Activated T-helper 2 cell treated with anti-CD3 and anti-CD28 coated beads, Interferon-gamma antibody, Interleukin-2, Interleukin-4, amounts not matched to agents 10 μg/mL and 5 μg/mL and 100 μg/mL, durations not matched to agents 14 hours and 24 hours and 36 hours (primary cell): ENCODE measurements around the gene MAML3. TPM values are rescaled to one million over a fixed set of nuclear protein-coding genes. Genes with fewer than 3 reads are reported as not detected.

Source experiments
- DNase-seq: peaks from one replicate; pipeline ENCODE4 v3.0.0; 2021; ENCODE audit warnings: low spot score
- H3K27ac Mint-ChIP-seq: one replicate; pipeline ENCODE4 v1.8.0; 2021; ENCODE audit warnings: mixed read lengths
- H3K27me3 Mint-ChIP-seq: one replicate; pipeline ENCODE4 v1.8.0; 2021; ENCODE audit warnings: low read depth, mixed read lengths
- H3K36me3 Mint-ChIP-seq: one replicate; pipeline ENCODE4 v1.8.0; 2021; ENCODE audit warnings: low read depth, mixed read lengths
- H3K4me1 Mint-ChIP-seq: one replicate; pipeline ENCODE4 v1.8.0; 2021; ENCODE audit warnings: low read depth, mixed read lengths
- H3K4me3 Mint-ChIP-seq: one replicate; pipeline ENCODE4 v1.8.0; 2021; ENCODE audit warnings: low read depth, mild to moderate bottlenecking, moderate library complexity, mixed read lengths
- H3K9me3 Mint-ChIP-seq: one replicate; pipeline ENCODE4 v1.8.0; 2021; ENCODE audit warnings: mixed read lengths
- intact Hi-C: fragments of 100-400 bp; cut with micrococcal nuclease; formaldehyde crosslinking; loops from one replicate; pipeline ENCODE4 v1.15.1; 2023
- total RNA-seq: library from RNA; stranded (reverse); gene quantifications from 2 replicates; pipeline ENCODE4 v1.2.3, GENCODE V29; 2022

MAML3 gene
- total RNA-seq, 1 donor from 2014 or later = 3.3 TPM

GRCh38 chr4:139865537-139865936, 288.4 kb downstream of the MAML3 start:
- Mint-ChIP-seq H3K36me3 (no peaks in the 10 kb centered on the region), H3K27me3 (peaks cover 23% of the 10 kb centered on the region), H3K4me3 (no peak overlapping the region), H3K4me1 (peaks cover under 1% of the 10 kb centered on the region), H3K9me3 (no peaks in the 10 kb centered on the region), H3K27ac (no peak overlapping the region)
- intact Hi-C loops = no loop called here
- no peak for DNase-seq

- no peaks in the 10 kb centered on the region for H3K36me3 Mint-ChIP-seq
- peaks cover 13% of the 10 kb centered on the region for H3K4me1 Mint-ChIP-seq
- H3K27ac Mint-ChIP-seq = no peak overlapping the region
- intact Hi-C loops = no loop called here
- DNase-seq = no peak
- no peak overlapping the region for H3K4me3 Mint-ChIP-seq
- no peaks in the 10 kb centered on the region for H3K9me3 Mint-ChIP-seq
- peaks cover 20% of the 10 kb centered on the region for H3K27me3 Mint-ChIP-seq
These were observed 290.5 kb downstream of the MAML3 start for GRCh38 chr4:139863531-139863930.

- H3K27me3 Mint-ChIP-seq = peaks cover 20% of the 10 kb centered on the region
- no peak for DNase-seq
- no peaks in the 10 kb centered on the region for H3K36me3 Mint-ChIP-seq
- no peak overlapping the region for H3K4me3 Mint-ChIP-seq
- H3K27ac Mint-ChIP-seq = no peak overlapping the region
- no peaks in the 10 kb centered on the region for H3K9me3 Mint-ChIP-seq
- H3K4me1 Mint-ChIP-seq = peaks cover 33% of the 10 kb centered on the region
- intact Hi-C loops = no loop called here
These were observed 292.5 kb downstream of the MAML3 start for GRCh38 chr4:139861471-139861870.

GRCh38 chr4:139860435-139861024, 293.5 kb downstream of the MAML3 start:
- Mint-ChIP-seq H3K4me3 (no peak overlapping the region), H3K9me3 (no peaks in the 10 kb centered on the region), H3K36me3 (no peaks in the 10 kb centered on the region), H3K27me3 (peaks cover 23% of the 10 kb centered on the region), H3K4me1 (peaks cover 41% of the 10 kb centered on the region), H3K27ac (no peak overlapping the region)
- intact Hi-C loops = no loop called here
- DNase-seq = no peak

GRCh38 chr4:139859876-139860275, 294.1 kb downstream of the MAML3 start:
- DNase-seq = no peak
- Mint-ChIP-seq H3K4me3 (no peak overlapping the region), H3K9me3 (no peaks in the 10 kb centered on the region), H3K4me1 (peaks cover 41% of the 10 kb centered on the region), H3K36me3 (no peaks in the 10 kb centered on the region), H3K27me3 (peaks cover 22% of the 10 kb centered on the region), H3K27ac (no peak overlapping the region)
- intact Hi-C loops = loop anchor here (1.0 to 5.0 kb wide), 8 partner anchors 90 to 407 kb away; no protein-coding TSS in a partner anchor

GRCh38 chr4:139858436-139859205, 295.4 kb downstream of the MAML3 start:
- no peak for DNase-seq
- Mint-ChIP-seq H3K27ac (peak overlapping the region; percentile 61), H3K27me3 (peaks cover 26% of the 10 kb centered on the region), H3K4me1 (peaks cover 41% of the 10 kb centered on the region), H3K4me3 (no peak overlapping the region), H3K9me3 (no peaks in the 10 kb centered on the region), H3K36me3 (no peaks in the 10 kb centered on the region)
- intact Hi-C loops = loop anchor here (1.0 to 5.0 kb wide), 8 partner anchors 92 to 408 kb away; no protein-coding TSS in a partner anchor

GRCh38 chr4:139857977-139858376, 296.0 kb downstream of the MAML3 start:
- intact Hi-C loops = loop anchor here (2.0 to 5.0 kb wide), 6 partner anchors 201 to 409 kb away; no protein-coding TSS in a partner anchor
- H3K9me3 Mint-ChIP-seq = no peaks in the 10 kb centered on the region
- DNase-seq = no peak
- H3K27me3 Mint-ChIP-seq = peaks cover 28% of the 10 kb centered on the region
- H3K4me1 Mint-ChIP-seq = peaks cover 41% of the 10 kb centered on the region
- no peak overlapping the region for H3K4me3 Mint-ChIP-seq
- H3K27ac Mint-ChIP-seq = no peak overlapping the region
- no peaks in the 10 kb centered on the region for H3K36me3 Mint-ChIP-seq

GRCh38 chr4:139857021-139857420, 297.0 kb downstream of the MAML3 start:
- Mint-ChIP-seq H3K36me3 (no peaks in the 10 kb centered on the region), H3K27me3 (peaks cover 29% of the 10 kb centered on the region), H3K27ac (no peak overlapping the region), H3K4me1 (peaks cover 42% of the 10 kb centered on the region), H3K4me3 (no peak overlapping the region), H3K9me3 (no peaks in the 10 kb centered on the region)
- intact Hi-C loops = loop anchor here (5.0 kb wide), 2 partner anchors 215 to 375 kb away; no protein-coding TSS in a partner anchor
- peak; percentile 14 for DNase-seq

- Mint-ChIP-seq H3K27ac (no peak overlapping the region), H3K4me1 (peaks cover 39% of the 10 kb centered on the region), H3K9me3 (no peaks in the 10 kb centered on the region), H3K27me3 (peaks cover 37% of the 10 kb centered on the region), H3K36me3 (no peaks in the 10 kb centered on the region), H3K4me3 (no peak overlapping the region)
- DNase-seq = no peak
- intact Hi-C loops = loop anchor here (5.0 kb wide), 2 partner anchors 217 to 377 kb away; no protein-coding TSS in a partner anchor
These were observed 299.1 kb downstream of the MAML3 start for GRCh38 chr4:139854668-139855403.

- H3K27ac Mint-ChIP-seq = no peak overlapping the region
- no peak overlapping the region for H3K4me3 Mint-ChIP-seq
- intact Hi-C loops = no loop called here
- DNase-seq = no peak
- H3K36me3 Mint-ChIP-seq = no peaks in the 10 kb centered on the region
- peaks cover 27% of the 10 kb centered on the region for H3K4me1 Mint-ChIP-seq
- H3K9me3 Mint-ChIP-seq = no peaks in the 10 kb centered on the region
- peaks cover 43% of the 10 kb centered on the region for H3K27me3 Mint-ChIP-seq
These were observed 300.7 kb downstream of the MAML3 start for GRCh38 chr4:139853309-139853708.

GRCh38 chr4:139852612-139853269, 301.2 kb downstream of the MAML3 start:
- H3K27me3 Mint-ChIP-seq = peaks cover 44% of the 10 kb centered on the region
- intact Hi-C loops = no loop called here
- no peak overlapping the region for H3K4me3 Mint-ChIP-seq
- H3K9me3 Mint-ChIP-seq = no peaks in the 10 kb centered on the region
- DNase-seq = no peak
- peaks cover 21% of the 10 kb centered on the region for H3K4me1 Mint-ChIP-seq
- no peak overlapping the region for H3K27ac Mint-ChIP-seq
- H3K36me3 Mint-ChIP-seq = no peaks in the 10 kb centered on the region

GRCh38 chr4:139851639-139852038, 302.3 kb downstream of the MAML3 start:
- intact Hi-C loops = no loop called here
- H3K4me1 Mint-ChIP-seq = peaks cover 11% of the 10 kb centered on the region
- no peaks in the 10 kb centered on the region for H3K9me3 Mint-ChIP-seq
- DNase-seq = no peak
- H3K27me3 Mint-ChIP-seq = peaks cover 51% of the 10 kb centered on the region
- no peaks in the 10 kb centered on the region for H3K36me3 Mint-ChIP-seq
- H3K4me3 Mint-ChIP-seq = no peak overlapping the region
- H3K27ac Mint-ChIP-seq = no peak overlapping the region
